Naive thymus-derived CD8-positive, alpha-beta T cell (primary cell): ENCODE measurements around the gene VIT. TPM values are rescaled to one million over a fixed set of nuclear protein-coding genes. Genes with fewer than 3 reads are reported as not detected.

Source experiments
- ATAC-seq, 2 donors: fragments of 150-1000 bp; cut with Tn5 transposase in 1 of 2; sonication (Bioruptor Pico), chemical (Tn5 transposase) in 1 of 2; 1 replicate in 1 of 2; 2 replicates in 1 of 2; pipeline ENCODE4 v1.10.0; 2021; ENCODE audit warnings: mild to moderate bottlenecking in 2 of 2, moderate library complexity in 2 of 2
- POLR2A ChIA-PET: fragments of 350-600 bp; sonication (Branson Sonifier 250); formaldehyde crosslinking; loops from one replicate; lab custom pipeline; 2021; ENCODE audit warnings: antibody characterized with exemption; lab: Charles Lee
- DNase-seq, 10 donors: peaks; one replicate each; pipeline versions ENCODE4 v3.0.0 to v3.0.0-alpha.2; 2020 to 2022
- H3K27ac Mint-ChIP-seq, 10 donors: one replicate each; pipeline ENCODE4 v1.8.0; 2020 to 2022; ENCODE audit warnings: mild to moderate bottlenecking in 10 of 10, mixed read lengths in 10 of 10, moderate library complexity in 4 of 10, inconsistent platforms in 1 of 10
- H3K27me3 Mint-ChIP-seq, 5 donors: one replicate each; pipeline ENCODE4 v1.8.0; 2021 to 2022; ENCODE audit warnings: mixed read lengths in 5 of 5
- H3K36me3 Mint-ChIP-seq, 3 donors: one replicate each; pipeline ENCODE4 v1.8.0; 2020 to 2022; ENCODE audit warnings: mixed read lengths in 3 of 3, mild to moderate bottlenecking in 2 of 3, inconsistent platforms in 1 of 3
- H3K4me1 Mint-ChIP-seq, 4 donors: one replicate each; pipeline ENCODE4 v1.8.0; 2021 to 2022; ENCODE audit warnings: mixed read lengths in 4 of 4
- H3K4me3 Mint-ChIP-seq, 10 donors: one replicate each; pipeline ENCODE4 v1.8.0; 2020 to 2022; ENCODE audit warnings: mild to moderate bottlenecking in 10 of 10, mixed read lengths in 10 of 10, moderate library complexity in 6 of 10, inconsistent platforms in 1 of 10
- H3K9me3 Mint-ChIP-seq, 9 donors: one replicate each; pipeline ENCODE4 v1.8.0; 2020 to 2022; ENCODE audit warnings: mixed read lengths in 9 of 9, mild to moderate bottlenecking in 3 of 9, inconsistent platforms in 1 of 9, moderate library complexity in 1 of 9
- polyA plus RNA-seq, 3 donors: library from polyadenylated mRNA; unstranded; fragments of 300-500 nt; fragmentation: Illumina TruSeq; gene quantifications; one replicate each; pipeline ENCODE4 v1.2.3, GENCODE V29; 2021
- total RNA-seq, 8 experiments: library from RNA in 2 of 8; stranded (reverse) in 2 of 8; gene quantifications; one replicate each; pipeline ENCODE4 v1.2.3 and lab custom pipeline; 2021 to 2026

Gene VIT
- total and polyA plus RNA-seq, 5 experiments from 2014 or later = 0.50 TPM; not detected in 4

DNA sequence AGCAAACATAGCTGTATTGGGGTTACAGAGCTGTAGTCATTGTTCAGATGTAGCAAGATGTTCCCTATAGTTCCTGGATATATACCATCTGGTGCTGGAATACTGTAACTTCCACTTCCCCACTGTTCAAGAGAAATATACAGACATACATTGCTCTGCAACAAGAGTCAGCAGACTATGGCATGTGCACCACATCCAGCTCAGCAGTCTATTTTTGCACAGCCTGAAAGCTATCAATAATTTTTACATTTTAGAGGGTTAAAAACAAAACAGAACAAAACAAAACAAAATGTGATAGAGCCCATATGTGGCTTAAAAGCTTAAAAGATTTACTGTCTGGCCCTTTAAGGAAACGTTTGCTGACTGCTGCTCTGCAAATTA, 31.8 kb upstream of the VIT start:
- ATAC-seq = no peak
- H3K4me3 Mint-ChIP-seq = no peak overlapping the region
- no peaks in the 10 kb centered on the region for H3K9me3 Mint-ChIP-seq
- no peak overlapping the region for H3K27ac Mint-ChIP-seq
- no peaks in the 10 kb centered on the region for H3K4me1 Mint-ChIP-seq
- H3K27me3 Mint-ChIP-seq = peaks cover 2 to 11% (median 9%) of the 10 kb centered on the region in 5 donors
- no peak for DNase-seq
- POLR2A ChIA-PET = no interaction called here
- H3K36me3 Mint-ChIP-seq = no peaks in the 10 kb centered on the region

DNA sequence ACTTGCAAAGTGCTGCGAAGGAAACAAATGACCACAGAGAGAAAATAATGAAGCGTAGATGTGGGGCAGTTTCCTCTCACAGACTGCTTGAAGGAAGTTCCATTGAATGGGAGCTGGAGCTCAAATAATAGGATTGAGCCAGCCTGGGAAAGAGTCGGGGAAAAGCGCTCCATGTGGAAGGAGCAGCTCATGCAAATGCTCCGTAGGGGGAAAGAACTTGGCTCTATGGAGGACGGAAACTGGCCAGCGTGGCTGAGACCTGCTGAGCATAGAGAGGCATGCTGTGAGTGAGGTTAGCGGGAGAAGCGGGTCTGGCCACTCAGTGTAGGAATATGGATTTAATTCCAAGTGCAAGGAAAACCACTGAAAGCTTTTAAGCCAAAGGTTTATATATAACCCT, 28.6 kb upstream of the VIT start:
- ATAC-seq (no peak), DNase-seq (no peak)
- POLR2A ChIA-PET = no interaction called here
- Mint-ChIP-seq H3K4me3 (no peak overlapping the region), H3K36me3 (no peaks in the 10 kb centered on the region), H3K4me1 (no peaks in the 10 kb centered on the region), H3K27ac (no peak overlapping the region), H3K9me3 (no peaks in the 10 kb centered on the region), H3K27me3 (peaks cover 2 to 17% (median 11%) of the 10 kb centered on the region in 5 donors)

DNA sequence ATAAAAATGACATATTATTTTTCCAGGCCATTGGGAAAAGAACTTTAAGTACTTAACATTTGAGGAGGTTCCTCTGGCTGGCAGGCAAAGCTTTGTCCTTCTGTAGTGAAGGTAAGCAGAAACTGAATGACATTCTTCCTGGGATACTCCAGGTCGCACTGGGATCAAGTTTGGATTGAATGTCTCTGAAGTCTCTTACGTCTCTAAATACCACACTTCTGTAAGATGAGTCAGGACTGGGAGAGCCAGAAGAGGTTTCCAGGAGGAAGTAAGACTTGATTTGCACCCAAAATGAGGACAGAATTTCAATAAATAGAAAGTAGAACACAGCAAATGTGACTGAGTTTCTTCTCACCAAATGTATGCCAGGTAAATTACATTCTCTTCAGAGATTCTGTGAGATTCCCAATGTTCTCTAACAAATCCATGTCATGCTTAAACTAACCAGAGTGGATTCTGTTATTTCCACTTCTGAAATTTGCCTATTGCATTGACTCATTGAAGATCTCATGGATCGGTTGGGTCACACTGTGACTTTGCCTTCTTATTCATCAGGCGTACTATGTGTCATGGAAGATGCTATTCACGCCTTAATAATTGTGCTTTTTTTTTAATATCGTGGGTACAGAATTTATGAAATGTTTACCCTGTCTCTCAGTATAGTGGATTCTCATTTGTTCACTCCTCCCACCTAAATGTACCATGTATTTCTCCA, 25.5 kb upstream of the VIT start:
- DNase-seq = no peak
- POLR2A ChIA-PET = no interaction called here
- ATAC-seq = no peak
- Mint-ChIP-seq H3K9me3 (no peaks in the 10 kb centered on the region), H3K27ac (no peak overlapping the region), H3K4me1 (no peaks in the 10 kb centered on the region), H3K27me3 (peaks cover 2 to 19% (median 11%) of the 10 kb centered on the region in 5 donors), H3K36me3 (no peaks in the 10 kb centered on the region), H3K4me3 (no peak overlapping the region)

DNA sequence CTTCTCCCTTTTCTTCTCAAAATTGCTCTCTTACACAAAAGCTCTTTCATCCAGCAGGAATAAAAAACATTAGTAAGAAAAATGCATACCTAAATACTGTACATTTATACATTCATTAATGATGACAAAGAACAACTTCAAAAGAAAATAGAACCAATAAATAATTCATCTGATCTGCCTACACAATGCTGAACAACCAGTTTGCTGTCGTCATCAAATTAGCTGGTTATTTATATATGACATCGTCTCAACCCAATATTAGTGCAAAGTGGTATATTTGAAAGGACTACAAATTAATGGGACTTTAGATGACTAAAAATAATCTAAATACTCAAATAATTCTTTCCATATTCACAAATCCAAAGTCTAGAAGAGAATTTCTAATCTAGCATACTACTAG, 24.8 kb upstream of the VIT start:
- peaks cover 2 to 4% (median 3%) of the 10 kb centered on the region in 4 donors for H3K4me1 Mint-ChIP-seq
- no peaks in the 10 kb centered on the region for H3K9me3 Mint-ChIP-seq
- ATAC-seq (no peak), DNase-seq (no peak)
- no peaks in the 10 kb centered on the region for H3K36me3 Mint-ChIP-seq
- H3K27me3 Mint-ChIP-seq = peaks cover 2 to 18% (median 11%) of the 10 kb centered on the region in 5 donors
- H3K4me3 Mint-ChIP-seq = no peak overlapping the region
- H3K27ac Mint-ChIP-seq = no peak overlapping the region
- POLR2A ChIA-PET = no interaction called here

DNA sequence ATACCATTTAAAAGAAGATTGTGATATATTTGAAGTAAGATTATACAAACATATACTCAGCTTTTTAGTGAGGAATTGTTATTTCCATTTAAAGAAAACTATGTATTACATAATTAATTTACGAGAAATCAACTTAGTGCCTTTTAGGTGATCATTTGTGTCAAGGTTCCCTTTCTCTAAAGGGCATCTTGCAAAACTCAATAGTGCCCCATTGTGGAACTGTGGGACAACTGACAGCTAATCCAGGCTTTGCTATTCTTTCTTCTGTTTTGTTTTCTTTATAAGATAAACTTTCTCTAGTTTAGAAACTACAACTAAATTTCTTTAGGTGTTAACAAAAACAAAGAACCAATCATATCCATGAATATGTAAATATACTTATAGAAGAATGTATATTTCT, 24.3 kb upstream of the VIT start:
- no peak for DNase-seq
- no peaks in the 10 kb centered on the region for H3K9me3 Mint-ChIP-seq
- H3K4me1 Mint-ChIP-seq = peaks cover 5 to 8% (median 7%) of the 10 kb centered on the region in 4 donors
- peaks cover 0 to 14% (median 9%) of the 10 kb centered on the region in 5 donors for H3K27me3 Mint-ChIP-seq
- H3K27ac Mint-ChIP-seq = no peak overlapping the region
- H3K4me3 Mint-ChIP-seq = no peak overlapping the region
- POLR2A ChIA-PET = no interaction called here
- H3K36me3 Mint-ChIP-seq = no peaks in the 10 kb centered on the region
- no peak for ATAC-seq

DNA sequence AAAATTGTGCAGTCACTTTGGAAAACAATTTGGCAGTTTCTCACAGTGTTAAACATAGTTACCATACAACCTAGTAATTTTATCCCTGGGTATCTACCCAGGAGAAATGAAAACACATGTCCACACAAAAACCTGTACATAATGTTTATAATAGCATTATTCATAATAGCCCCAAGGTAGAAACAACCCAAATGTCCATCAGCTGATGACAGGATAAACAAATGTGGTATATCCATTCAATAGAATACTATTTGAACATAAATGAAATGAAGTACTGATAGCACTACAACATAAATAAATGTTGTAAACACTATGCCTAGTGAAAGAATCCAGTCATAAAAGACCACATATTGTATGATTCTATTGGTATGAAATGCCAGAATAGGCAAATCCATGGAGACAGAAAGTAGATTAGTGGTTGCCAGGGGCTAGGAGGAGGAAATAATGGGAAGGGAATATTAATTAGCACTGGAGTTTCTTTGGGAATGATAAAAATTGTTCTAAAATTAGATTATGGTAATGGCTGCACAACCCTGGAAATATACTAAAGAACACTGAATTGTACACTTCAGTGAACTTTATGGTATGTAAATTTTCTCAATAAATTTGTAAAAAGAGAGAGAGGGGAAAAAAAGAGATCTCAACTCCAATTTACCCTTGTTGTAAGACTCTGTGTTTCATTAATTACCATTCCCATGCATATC, 20.8 kb upstream of the VIT start:
- POLR2A ChIA-PET = no interaction called here
- ATAC-seq = no peak

DNA sequence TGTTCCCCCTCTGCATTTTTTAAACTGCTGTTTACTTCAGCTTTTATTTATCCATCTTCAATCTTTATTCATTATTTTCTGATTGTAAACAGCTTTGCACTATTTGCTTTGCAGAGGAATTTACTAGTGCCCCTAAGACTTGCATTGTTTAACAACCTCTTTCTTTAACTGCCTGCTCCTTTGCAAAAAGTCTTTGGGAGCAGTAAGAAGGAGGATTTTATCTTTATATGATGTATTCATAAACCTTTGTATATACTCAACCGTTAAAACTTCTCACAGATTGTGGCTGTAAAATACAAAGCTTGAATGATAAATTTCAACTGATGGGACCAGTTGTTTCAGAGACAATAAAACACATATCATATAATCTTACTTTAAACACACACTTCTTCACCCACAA, 20.1 kb upstream of the VIT start:
- Mint-ChIP-seq H3K36me3 (peaks cover 0 to 12% (median 10%) of the 10 kb centered on the region in 3 donors), H3K4me1 (peaks cover 10 to 17% (median 15%) of the 10 kb centered on the region in 4 donors), H3K9me3 (peaks cover 0 to 33% (median 18%) of the 10 kb centered on the region in 9 donors), H3K27me3 (peaks cover 0 to 11% (median 3%) of the 10 kb centered on the region in 5 donors), H3K27ac (no peak overlapping the region), H3K4me3 (no peak overlapping the region)
- ATAC-seq (no peak), DNase-seq (no peak)
- POLR2A ChIA-PET = no interaction called here

More for the DNA sequence above, 20.8 kb upstream of the VIT start:
- Mint-ChIP-seq H3K9me3 (peaks cover 0 to 30% (median 17%) of the 10 kb centered on the region in 9 donors), H3K4me1 (peaks cover 10 to 17% (median 15%) of the 10 kb centered on the region in 4 donors), H3K27ac (no peak overlapping the region), H3K36me3 (peaks cover 0 to 12% (median 9%) of the 10 kb centered on the region in 3 donors), H3K27me3 (peaks cover 0 to 9% (median 3%) of the 10 kb centered on the region in 5 donors), H3K4me3 (no peak overlapping the region)
- no peak for DNase-seq

DNA sequence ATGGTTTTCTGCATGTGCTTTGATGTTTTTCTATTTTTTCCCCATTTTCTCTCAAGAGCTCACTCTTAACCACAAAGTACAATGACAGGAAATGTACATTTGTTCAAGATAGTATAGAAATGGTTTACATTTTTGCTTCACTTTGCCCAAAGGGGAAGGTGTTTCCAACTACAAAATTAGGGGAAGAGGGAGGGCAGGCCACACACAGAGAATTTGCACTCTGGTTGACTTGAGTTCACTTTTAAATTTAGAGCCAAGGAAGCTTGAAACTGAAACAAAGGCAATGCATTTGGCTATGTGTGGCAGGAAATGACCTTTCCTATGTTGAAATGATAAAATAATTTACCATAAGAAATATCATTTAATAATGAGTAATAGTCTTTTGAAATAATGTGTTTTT, 19.1 kb upstream of the VIT start:
- Mint-ChIP-seq H3K9me3 (peaks cover 0 to 33% (median 18%) of the 10 kb centered on the region in 9 donors), H3K36me3 (peaks cover 0 to 12% (median 10%) of the 10 kb centered on the region in 3 donors), H3K4me3 (peak overlapping the region in 1 of 10 donors; percentile 8), H3K27ac (no peak overlapping the region), H3K4me1 (peaks cover 10 to 17% (median 15%) of the 10 kb centered on the region in 4 donors), H3K27me3 (peaks cover 0 to 11% (median 3%) of the 10 kb centered on the region in 5 donors)
- no peak for DNase-seq
- POLR2A ChIA-PET = no interaction called here
- ATAC-seq = no peak

DNA sequence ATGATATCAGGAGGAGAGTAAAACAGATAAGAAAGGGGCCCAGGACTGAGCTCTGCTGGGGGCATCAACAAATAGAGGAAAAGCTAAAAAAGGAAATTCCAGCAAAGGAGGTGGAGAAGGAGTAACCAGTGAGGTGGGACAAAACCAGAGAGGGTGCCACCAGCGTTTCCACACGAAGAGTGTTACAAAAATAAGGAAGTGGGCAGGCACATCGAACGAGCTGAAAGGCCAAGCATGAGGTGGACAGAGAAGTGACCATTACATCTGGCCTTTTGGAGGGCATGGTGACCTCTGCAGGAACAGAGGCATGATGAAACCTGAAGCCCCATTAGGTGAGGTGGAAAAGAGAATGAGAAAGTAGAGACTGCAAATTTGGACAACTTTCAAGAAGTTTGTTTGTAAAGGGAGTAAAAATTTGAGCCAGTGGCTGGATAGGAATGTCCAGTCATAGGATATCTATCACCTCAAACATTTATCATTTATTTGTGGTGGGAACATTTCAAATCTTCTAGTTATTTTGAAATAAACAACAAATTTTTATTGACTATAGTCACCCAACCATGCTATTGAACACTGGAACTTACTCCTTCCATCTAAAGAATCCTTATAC, 18.4 kb upstream of the VIT start:
- ATAC-seq = no peak

DNA sequence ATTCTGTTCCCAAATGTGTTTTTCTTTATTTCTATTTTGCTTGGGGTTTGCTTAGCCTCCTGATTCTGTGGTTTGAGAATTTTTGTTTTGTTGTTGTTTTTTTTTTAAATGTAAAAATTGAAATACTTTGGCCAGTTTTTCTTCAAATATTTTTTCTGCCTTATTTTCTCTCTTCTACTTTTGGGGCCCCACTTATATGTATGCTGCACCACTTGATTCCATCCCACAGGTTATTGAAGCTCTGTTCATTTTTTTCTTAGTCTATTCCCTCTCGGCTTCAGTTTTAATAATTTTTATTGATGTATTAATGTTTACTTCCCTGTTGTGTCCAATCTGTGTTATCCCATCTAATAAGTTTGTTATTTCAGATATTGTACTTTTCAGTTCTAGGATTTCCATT, 17.7 kb upstream of the VIT start:
- no peak for DNase-seq
- H3K27me3 Mint-ChIP-seq = peaks cover 0 to 12% (median 3%) of the 10 kb centered on the region in 5 donors
- no peak overlapping the region for H3K4me3 Mint-ChIP-seq
- ATAC-seq = no peak
- POLR2A ChIA-PET = no interaction called here
- peaks cover 0 to 38% (median 18%) of the 10 kb centered on the region in 9 donors for H3K9me3 Mint-ChIP-seq
- peaks cover 10 to 17% (median 15%) of the 10 kb centered on the region in 4 donors for H3K4me1 Mint-ChIP-seq
- H3K27ac Mint-ChIP-seq = no peak overlapping the region
- peaks cover 0 to 18% (median 10%) of the 10 kb centered on the region in 3 donors for H3K36me3 Mint-ChIP-seq

More for the DNA sequence above, 18.4 kb upstream of the VIT start:
- DNase-seq = no peak
- Mint-ChIP-seq H3K9me3 (peaks cover 0 to 38% (median 18%) of the 10 kb centered on the region in 9 donors), H3K4me3 (peak overlapping the region in 2 of 10 donors; percentile 8 to 35), H3K27ac (no peak overlapping the region), H3K36me3 (peaks cover 0 to 18% (median 10%) of the 10 kb centered on the region in 3 donors), H3K27me3 (peaks cover 0 to 12% (median 4%) of the 10 kb centered on the region in 5 donors), H3K4me1 (peaks cover 10 to 17% (median 15%) of the 10 kb centered on the region in 4 donors)
- POLR2A ChIA-PET = no interaction called here

DNA sequence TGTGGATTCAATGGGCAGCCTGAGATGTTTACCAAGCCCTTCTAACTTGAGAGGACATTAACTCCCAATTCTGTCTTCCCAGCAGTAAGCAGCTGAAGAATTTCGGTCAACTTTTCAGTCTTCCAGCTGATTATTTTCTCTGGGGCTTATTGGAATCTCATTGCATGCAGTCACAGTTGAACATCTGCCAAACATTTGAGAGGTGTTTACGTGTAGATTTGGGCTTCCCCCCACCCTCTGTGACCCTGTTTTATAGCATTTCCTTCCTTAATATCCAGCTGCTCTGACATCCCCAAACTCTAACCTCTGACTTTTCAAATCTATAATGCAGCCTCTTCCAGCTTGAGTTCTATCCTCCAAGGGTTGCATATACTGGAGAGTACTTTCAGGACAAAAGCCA, 16.5 kb upstream of the VIT start:
- POLR2A ChIA-PET = no interaction called here
- no peak for ATAC-seq
- no peak for DNase-seq
- Mint-ChIP-seq H3K9me3 (peaks cover 0 to 38% (median 18%) of the 10 kb centered on the region in 9 donors), H3K27ac (no peak overlapping the region), H3K27me3 (peaks cover 0 to 12% (median 3%) of the 10 kb centered on the region in 5 donors), H3K4me3 (no peak overlapping the region), H3K4me1 (peaks cover 10 to 17% (median 15%) of the 10 kb centered on the region in 4 donors), H3K36me3 (peaks cover 0 to 18% (median 10%) of the 10 kb centered on the region in 3 donors)

DNA sequence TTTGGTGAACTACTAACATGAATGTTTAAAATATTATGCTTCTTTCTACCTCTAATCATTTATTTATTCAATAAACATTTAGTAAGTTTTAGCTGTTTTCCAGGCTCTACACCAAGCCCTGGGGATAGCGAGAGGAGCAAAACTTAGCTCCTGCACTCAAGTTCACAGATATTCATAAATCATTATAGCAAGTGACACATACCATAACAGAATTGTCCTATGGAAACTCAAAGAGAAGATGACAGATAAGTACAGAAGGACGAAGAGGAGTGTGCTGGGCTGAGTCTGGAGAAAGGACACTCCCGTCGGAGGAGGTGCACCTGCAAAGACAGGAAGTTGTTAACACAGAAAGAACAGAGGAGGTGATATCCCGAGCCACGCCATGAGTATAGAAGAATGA, 13.9 kb upstream of the VIT start:
- Mint-ChIP-seq H3K27me3 (peaks cover 0 to 12% (median 3%) of the 10 kb centered on the region in 5 donors), H3K4me1 (peaks cover 3 to 6% (median 4%) of the 10 kb centered on the region in 4 donors), H3K36me3 (peaks cover 0 to 18% (median 10%) of the 10 kb centered on the region in 3 donors), H3K9me3 (peaks cover 0 to 38% (median 18%) of the 10 kb centered on the region in 9 donors), H3K4me3 (no peak overlapping the region), H3K27ac (no peak overlapping the region)
- DNase-seq (no peak), ATAC-seq (no peak)
- POLR2A ChIA-PET = no interaction called here
